ENCODE data around the gene DLG2.

- TF ChIP-seq POLR2AphosphoS5 (IDR thresholded peaks at IDR 0.05) (no peak), POLR2A (IDR thresholded peaks at IDR 0.05; ENCODE audit: low read depth) (no peak), CTCF (IDR thresholded peaks at IDR 0.05) (no peak), EP300 (IDR thresholded peaks at IDR 0.05) (no peak)
These were observed 1356.7 kb downstream of the DLG2 start for GRCh38 chr11:84270466-84270865.
